Stimulated activated CD4-positive, alpha-beta T cell treated with anti-CD3 and anti-CD28 coated beads, Interleukin-2, amount 100 ng/mL, for 4 hours (primary cell): ENCODE data around the gene RND2.
"Not testable (repeated sequence)": the region's sequence is repeated elsewhere in the genome, so short reads cannot be mapped to it uniquely, and the experiment has no call there.

ENCODE experiments used
- DNase-seq: peaks from one replicate; pipeline ENCODE4 v3.0.0-alpha.2; 2020; ENCODE audit warnings: low read depth

Gene RND2

GRCh38 chr17:43027091-43028032 lies 2.3 kb downstream of the RND2 start:
- DNase-seq, result no peak

DNA sequence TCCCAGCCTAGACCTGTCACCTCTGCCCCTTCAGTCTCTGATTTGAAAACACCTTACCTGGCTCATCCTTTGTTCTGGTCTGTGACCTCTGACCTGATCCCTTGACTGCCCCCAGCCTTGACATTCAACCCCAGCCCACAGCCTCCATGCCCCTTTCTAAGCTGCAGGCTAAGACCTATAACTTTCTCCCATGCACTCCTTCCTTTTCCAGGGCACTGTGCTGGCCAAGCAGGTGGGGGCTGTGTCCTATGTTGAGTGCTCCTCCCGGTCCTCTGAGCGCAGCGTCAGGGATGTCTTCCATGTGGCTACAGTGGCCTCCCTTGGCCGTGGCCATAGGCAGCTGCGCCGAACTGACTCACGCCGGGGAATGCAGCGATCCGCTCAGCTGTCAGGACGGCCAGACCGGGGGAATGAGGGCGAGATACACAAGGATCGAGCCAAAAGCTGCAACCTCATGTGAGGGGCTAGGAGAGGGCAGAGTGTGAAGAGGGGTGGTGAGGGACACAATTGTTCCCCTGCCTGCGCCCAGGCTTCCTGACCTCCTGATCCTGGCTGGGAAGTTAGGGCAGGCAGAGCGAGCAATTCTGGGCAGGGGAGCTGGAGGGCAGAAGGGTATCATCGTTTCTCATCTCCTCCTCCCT lies 3.3 kb downstream of the RND2 start:
- DNase-seq, result no peak

DNA sequence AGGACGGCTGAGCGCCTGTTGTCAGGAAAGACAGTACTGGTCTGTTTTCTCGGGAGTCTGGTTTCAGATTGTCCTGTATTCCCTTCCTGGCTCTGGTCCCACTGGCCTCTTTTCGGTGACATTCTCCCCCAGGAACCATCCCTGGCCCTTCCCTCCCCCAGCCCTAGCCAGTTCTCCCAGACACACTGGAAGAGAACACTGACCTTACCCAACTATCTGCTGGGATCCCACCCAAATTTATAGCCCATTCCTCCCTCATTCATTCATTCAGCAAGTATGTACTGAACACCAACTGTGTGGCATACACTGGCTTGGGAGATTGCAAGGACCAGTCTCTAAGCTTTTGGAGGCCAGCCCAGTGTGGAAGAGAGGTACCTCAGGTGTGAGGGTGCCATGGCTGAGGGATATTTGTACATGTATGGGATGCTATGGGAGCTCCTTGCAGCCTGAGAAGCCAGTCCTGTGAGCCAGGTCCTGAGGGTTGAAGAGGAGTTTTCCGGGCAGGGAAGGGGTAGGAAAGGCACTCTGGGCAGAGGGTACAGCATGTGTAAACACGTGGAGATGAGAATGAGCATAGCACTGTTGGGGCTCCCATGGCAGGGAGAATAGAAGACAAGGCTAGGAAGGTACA lies 5.2 kb downstream of the RND2 start:
- no peak for DNase-seq

DNA sequence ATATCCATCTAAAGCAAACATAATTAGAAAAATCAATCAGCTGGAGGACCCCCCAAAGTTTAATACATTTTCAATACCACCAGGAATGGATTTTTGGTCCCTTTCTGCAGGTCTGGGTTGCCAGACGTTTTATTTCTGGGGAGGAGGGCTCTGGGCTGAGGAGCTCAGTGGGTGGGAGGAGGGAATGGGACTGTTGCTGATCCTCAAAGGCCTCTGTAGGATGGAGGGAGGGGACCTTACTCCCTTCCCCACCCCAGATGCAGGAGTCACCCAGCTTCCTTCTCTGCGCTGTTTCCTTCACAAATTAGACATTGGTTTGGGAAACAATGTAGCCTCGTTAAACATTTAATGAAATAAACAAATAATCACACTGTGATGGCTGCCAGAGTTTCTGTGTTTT lies 6.6 kb downstream of the RND2 start:
- no peak for DNase-seq

DNA sequence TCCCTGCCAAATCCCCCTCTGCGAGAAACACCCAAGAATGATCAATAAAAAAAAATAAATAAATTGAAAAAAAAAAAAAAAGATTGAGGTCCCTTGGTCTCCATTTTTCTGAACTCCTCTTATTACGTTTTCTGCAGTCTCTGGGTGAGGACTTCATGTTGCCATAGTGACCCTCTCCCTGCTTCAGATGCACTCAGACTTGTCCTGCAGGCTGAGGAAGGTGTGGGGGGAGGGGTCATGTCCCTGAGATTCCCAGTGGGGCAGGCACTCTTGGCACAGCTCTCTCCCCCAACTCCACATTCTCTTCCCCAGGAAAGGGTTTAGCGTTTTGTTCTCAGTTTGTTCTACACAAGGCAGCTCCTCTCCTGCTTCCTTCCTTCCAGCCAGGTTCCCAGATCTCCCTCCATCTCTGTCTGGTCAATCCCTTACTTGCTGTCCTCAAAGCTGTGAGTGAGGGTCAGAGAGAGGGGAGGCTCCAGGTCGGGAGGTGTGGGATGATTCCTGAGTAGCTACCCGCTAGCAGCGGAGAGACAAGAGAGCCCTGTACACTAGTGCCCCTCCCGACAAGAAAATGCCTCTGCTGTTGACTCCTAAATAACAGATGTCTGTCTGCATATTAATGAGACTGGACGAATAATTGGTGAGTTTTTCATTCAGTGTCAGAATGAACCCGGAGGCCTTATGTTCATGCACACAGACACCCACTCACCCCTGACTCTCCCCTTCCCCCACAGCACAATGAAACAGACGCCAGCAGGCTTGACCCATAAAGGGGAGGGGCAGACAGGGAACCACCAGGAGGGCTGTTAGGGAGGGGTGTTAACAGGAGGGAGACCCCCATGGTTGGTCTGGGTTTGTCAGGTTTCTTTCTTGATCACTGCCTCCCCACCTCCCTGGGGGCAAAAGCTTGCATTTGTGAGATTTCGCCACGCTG lies 9.2 kb downstream of the RND2 start:
- DNase-seq, result no peak

- DNase-seq, result no peak
These were observed 9.9 kb downstream of the RND2 start for GRCh38 chr17:43034894-43035293.

- no peak for DNase-seq
These were observed 14.6 kb downstream of the RND2 start for GRCh38 chr17:43039646-43040045.

DNA sequence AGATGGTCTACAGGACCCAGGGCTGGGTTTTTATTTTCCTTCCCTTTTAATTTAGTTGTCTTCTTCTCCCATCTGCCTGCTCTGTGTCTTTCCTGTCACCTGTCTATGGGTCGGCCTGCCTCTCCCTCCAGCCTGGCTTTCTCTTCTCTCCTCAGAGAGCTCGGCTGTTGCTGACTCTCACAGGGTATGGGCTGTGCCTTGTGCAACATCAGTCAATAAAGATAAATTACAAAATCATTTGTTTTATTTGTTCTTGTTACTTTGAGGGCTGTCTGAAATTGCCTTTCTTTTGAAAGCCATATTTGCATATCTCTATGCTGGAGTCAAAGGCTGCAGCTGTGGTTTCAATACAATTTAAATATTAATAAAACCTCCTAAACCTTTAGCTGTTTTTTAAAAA lies 15.6 kb downstream of the RND2 start:
- DNase-seq, result no peak

- DNase-seq, result no peak
These were observed 17.1 kb downstream of the RND2 start for GRCh38 chr17:43042025-43042628.

DNA sequence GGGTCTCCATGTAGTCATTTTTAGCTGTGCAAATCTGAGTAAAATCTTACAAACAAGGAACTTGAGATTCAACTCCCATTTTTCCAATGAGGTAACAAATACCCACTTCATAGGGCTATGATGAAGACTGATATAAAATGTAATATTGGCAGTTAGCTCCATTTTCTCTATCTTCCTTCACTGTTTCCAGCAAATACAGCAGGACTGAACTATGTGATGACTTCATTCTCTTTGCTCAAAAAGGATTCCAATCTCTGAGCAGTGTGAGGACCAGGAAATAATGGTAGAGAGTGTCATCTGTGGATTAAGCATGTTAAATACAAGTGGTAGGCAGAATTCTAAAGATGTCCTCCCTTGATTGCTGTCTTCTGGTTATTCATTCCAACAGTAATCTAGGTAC lies 18.3 kb downstream of the RND2 start:
- DNase-seq, result no peak

- no peak for DNase-seq
These were observed 19.0 kb downstream of the RND2 start for GRCh38 chr17:43044024-43044423.

DNA sequence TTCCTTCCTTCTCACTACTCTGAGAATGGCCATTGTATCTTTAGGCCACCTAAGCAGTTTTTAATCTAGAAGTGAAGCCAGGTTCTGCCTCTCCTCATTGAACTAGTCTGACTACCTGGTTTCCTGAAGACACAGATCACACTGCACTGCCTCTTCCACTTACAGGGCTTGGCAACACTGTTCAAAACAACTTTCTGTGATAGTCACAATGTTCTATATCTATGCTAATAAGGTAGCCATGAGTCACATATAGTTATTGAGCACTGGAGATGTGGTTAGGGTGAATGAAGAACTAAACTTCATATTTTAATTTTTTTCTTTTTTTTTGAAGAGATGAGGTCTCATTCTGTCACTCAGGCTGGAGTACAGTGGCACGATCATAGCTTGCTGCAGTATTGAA lies 26.9 kb downstream of the RND2 start:
- DNase-seq, result no peak

- DNase-seq, result not testable (repeated sequence)
These were observed 28.0 kb downstream of the RND2 start for GRCh38 chr17:43053008-43053407.

- DNase-seq, result no peak
These were observed 31.0 kb downstream of the RND2 start for GRCh38 chr17:43056051-43056450.

- no peak for DNase-seq
These were observed 38.1 kb downstream of the RND2 start for GRCh38 chr17:43062984-43063638.

- DNase-seq, result no peak
These were observed 43.7 kb downstream of the RND2 start for GRCh38 chr17:43068570-43069367.

DNA sequence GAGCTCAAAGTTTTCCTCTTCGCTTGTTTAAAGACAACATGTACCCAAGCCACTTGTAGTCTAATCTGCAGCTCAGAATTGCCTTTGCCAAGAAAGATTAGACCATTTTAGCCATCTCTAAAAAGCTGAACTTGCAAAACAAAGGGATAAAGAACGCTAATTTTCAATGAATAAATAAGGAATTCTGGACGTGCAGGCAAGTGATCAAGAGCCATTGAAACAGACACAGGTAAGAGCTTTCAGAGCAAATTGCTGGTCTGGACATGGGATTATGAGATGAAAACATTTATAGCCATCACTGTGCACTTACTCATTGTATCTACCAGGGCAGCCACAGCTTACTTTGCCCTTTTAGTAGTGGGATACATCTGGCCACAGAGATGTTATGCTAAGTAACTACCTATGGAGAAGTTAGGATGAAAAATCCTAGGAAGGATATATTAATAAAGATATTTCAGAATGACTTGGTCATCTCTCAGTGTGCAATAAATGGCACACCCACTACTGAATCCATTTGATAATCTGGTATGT lies 44.4 kb downstream of the RND2 start:
- DNase-seq, result no peak

GRCh38 chr17:43070257-43070656 lies 45.2 kb downstream of the RND2 start:
- no peak for DNase-seq

GRCh38 chr17:43070872-43071271 lies 45.8 kb downstream of the RND2 start:
- no peak for DNase-seq

DNA sequence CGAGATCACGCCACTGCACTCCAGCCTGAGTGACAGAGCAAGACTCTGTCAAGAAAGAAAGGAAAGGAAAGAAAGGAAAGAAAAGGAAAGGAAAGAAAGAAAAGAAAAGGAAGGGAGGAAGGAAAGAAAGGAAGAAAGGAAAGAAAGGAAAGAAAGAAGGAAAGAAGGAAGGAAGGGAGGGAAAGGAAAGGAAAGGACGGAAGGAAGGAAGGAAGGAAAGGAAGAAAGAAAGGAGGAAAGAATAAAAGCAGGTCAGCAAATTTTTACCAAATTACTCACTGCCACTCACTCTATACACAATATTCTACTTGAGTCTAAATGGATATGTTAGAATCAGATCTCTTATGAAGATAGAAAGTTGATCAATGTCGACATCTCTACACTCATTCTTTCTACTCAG lies 49.8 kb downstream of the RND2 start:
- no peak for DNase-seq
